IPS-11a (cell line): Measurements from ENCODE around the gene CSNK1A1.
"Not testable (repeated sequence)": the region's sequence is repeated elsewhere in the genome, so short reads cannot be mapped to it uniquely, and the experiment has no call there.

Source experiments
- H3K4me3 ChIP-seq: one replicate; pipeline ENCODE4 v1.5.1; 2013; ENCODE audit warnings: low read depth, low read length, control low read depth

Gene CSNK1A1

GRCh38 chr5:149459891-149460290 lies 91.3 kb downstream of the CSNK1A1 start:
- no peak overlapping the region for H3K4me3 ChIP-seq

- no peak overlapping the region for H3K4me3 ChIP-seq
These were observed 93.9 kb downstream of the CSNK1A1 start for GRCh38 chr5:149457393-149457763.

GRCh38 chr5:149456597-149457392 lies 94.4 kb downstream of the CSNK1A1 start:
- no peak overlapping the region for H3K4me3 ChIP-seq

GRCh38 chr5:149455889-149456409 lies 95.3 kb downstream of the CSNK1A1 start:
- H3K4me3 ChIP-seq: no peak overlapping the region

GRCh38 chr5:149453618-149454415 lies 97.4 kb downstream of the CSNK1A1 start:
- no peak overlapping the region for H3K4me3 ChIP-seq

GRCh38 chr5:149452665-149453617 lies 98.3 kb downstream of the CSNK1A1 start:
- H3K4me3 ChIP-seq: no peak overlapping the region

GRCh38 chr5:149452007-149452664 lies 99.1 kb downstream of the CSNK1A1 start:
- H3K4me3 ChIP-seq: no peak overlapping the region

GRCh38 chr5:149450199-149450598 lies 101.0 kb downstream of the CSNK1A1 start:
- H3K4me3 ChIP-seq: no peak overlapping the region

- H3K4me3 ChIP-seq: no peak overlapping the region
These were observed 102.2 kb downstream of the CSNK1A1 start for GRCh38 chr5:149448831-149449714.

GRCh38 chr5:149448431-149448830 lies 102.8 kb downstream of the CSNK1A1 start:
- H3K4me3 ChIP-seq: no peak overlapping the region

GRCh38 chr5:149447373-149448367 lies 103.6 kb downstream of the CSNK1A1 start:
- no peak overlapping the region for H3K4me3 ChIP-seq

- H3K4me3 ChIP-seq: not testable (repeated sequence)
These were observed 104.4 kb downstream of the CSNK1A1 start for GRCh38 chr5:149446794-149447193.

GRCh38 chr5:149445739-149446369 lies 105.4 kb downstream of the CSNK1A1 start:
- no peak overlapping the region for H3K4me3 ChIP-seq

- no peak overlapping the region for H3K4me3 ChIP-seq
These were observed 105.9 kb downstream of the CSNK1A1 start for GRCh38 chr5:149445343-149445738.

- H3K4me3 ChIP-seq: not testable (repeated sequence)
These were observed 106.8 kb downstream of the CSNK1A1 start for GRCh38 chr5:149444430-149444829.

- no peak overlapping the region for H3K4me3 ChIP-seq
These were observed 108.0 kb downstream of the CSNK1A1 start for GRCh38 chr5:149443210-149443609.

GRCh38 chr5:149442563-149443182 lies 108.6 kb downstream of the CSNK1A1 start:
- H3K4me3 ChIP-seq: no peak overlapping the region
